OCI-LY1 (cell line): ENCODE measurements around the gene ESM1.

Experiments used
- H2AFZ ChIP-seq: fragments of 200-600 bp; sonication (generic), shearing (Covaris generic); 2 replicates; pipeline ENCODE4 v1.6.0; 2014; ENCODE audit warnings: antibody characterized with exemption, mild to moderate bottlenecking, low read length
- H3F3A ChIP-seq: fragments of 200-600 bp; sonication (generic), shearing (Covaris generic); 2 replicates; pipeline ENCODE4 v1.6.0; 2014; ENCODE audit warnings: mild to moderate bottlenecking, antibody characterized with exemption, low read length, moderate library complexity; ENCODE audit not compliant: insufficient read depth
- H3K27ac ChIP-seq: fragments of 200-600 bp; sonication (generic); 2 replicates; pipeline ENCODE4 v1.5.1; 2014; ENCODE audit warnings: low read length, mixed run types, mild to moderate bottlenecking, low read depth; ENCODE audit not compliant: poor library complexity, severe bottlenecking
- H3K27me3 ChIP-seq: fragments of 200-600 bp; sonication (generic); 2 replicates; pipeline ENCODE4 v1.6.0; 2014; ENCODE audit warnings: antibody characterized with exemption, mild to moderate bottlenecking, low read length, moderate library complexity; ENCODE audit not compliant: insufficient read depth
- H3K36me3 ChIP-seq: fragments of 200-600 bp; sonication (generic); 2 replicates; pipeline ENCODE4 v1.6.1; 2014; ENCODE audit warnings: mild to moderate bottlenecking, antibody characterized with exemption, low read length, moderate library complexity, mixed read lengths; ENCODE audit not compliant: insufficient read depth
- H3K4me1 ChIP-seq: fragments of 200-600 bp; sonication (generic); 2 replicates; pipeline ENCODE4 v1.5.1; 2014; ENCODE audit warnings: mild to moderate bottlenecking, low read length, moderate library complexity; ENCODE audit not compliant: insufficient read depth, severe bottlenecking
- H3K4me2 ChIP-seq: fragments of 200-600 bp; sonication (generic), shearing (Covaris generic); 2 replicates; pipeline ENCODE4 v1.6.1; 2014; ENCODE audit warnings: low read length
- H3K4me3 ChIP-seq: fragments of 200-600 bp; sonication (generic); 2 replicates; pipeline ENCODE4 v1.5.1; 2014; ENCODE audit warnings: low read length, low read depth, mild to moderate bottlenecking, mixed read lengths; ENCODE audit not compliant: poor library complexity, severe bottlenecking
- H3K79me2 ChIP-seq: fragments of 200-600 bp; shearing (Covaris generic); 2 replicates; pipeline ENCODE4 v1.6.1; 2016; ENCODE audit warnings: mixed run types, low read length, mixed read lengths; ENCODE audit not compliant: insufficient read depth
- H3K9ac ChIP-seq: fragments of 200-600 bp; sonication (generic), shearing (Covaris generic); 2 replicates; pipeline ENCODE4 v1.6.1; 2014; ENCODE audit warnings: mild to moderate bottlenecking, low read length, mixed read lengths
- H3K9me2 ChIP-seq: fragments of 200-600 bp; sonication (generic), shearing (Covaris generic); 2 replicates; pipeline ENCODE4 v1.6.1; 2014; ENCODE audit warnings: low read depth, mild to moderate bottlenecking, low read length, mixed read lengths
- H3K9me3 ChIP-seq: fragments of 200-600 bp; shearing (Covaris generic); 2 replicates; pipeline ENCODE4 v1.6.1; 2014; ENCODE audit warnings: low read length, mixed read lengths
- H4K20me1 ChIP-seq: fragments of 200-600 bp; sonication (generic), shearing (Covaris generic); 2 replicates; pipeline ENCODE4 v1.6.0; 2016; ENCODE audit warnings: mild to moderate bottlenecking, low read length; ENCODE audit not compliant: insufficient read depth
- CTCF ChIP-seq: fragments of 200-600 bp; sonication (generic), shearing (Covaris generic); IDR thresholded peaks from 2 replicates; pipeline ENCODE4 v1.5.1; 2017; ENCODE audit warnings: mild to moderate bottlenecking, antibody characterized with exemption, low read length, moderate library complexity, mixed read lengths
- EZH2 ChIP-seq: fragments of 200-600 bp; sonication (generic), shearing (Covaris generic); IDR thresholded peaks from 2 replicates; pipeline ENCODE4 v1.8.0; 2017; ENCODE audit warnings: borderline replicate concordance, mixed run types, mild to moderate bottlenecking, antibody characterized with exemption, low read length, moderate library complexity, mixed read lengths

Gene ESM1

GRCh38 chr5:54969242-54969641, 16.2 kb downstream of the ESM1 start:
- H3K4me3 ChIP-seq: no peak overlapping the region
- no peaks in the 10 kb centered on the region for H3K36me3 ChIP-seq
- TF ChIP-seq CTCF: no peak
- TF ChIP-seq EZH2: no peak
- H2AFZ ChIP-seq: no peak overlapping the region
- no peaks in the 10 kb centered on the region for H4K20me1 ChIP-seq
- H3K4me2 ChIP-seq: no peak overlapping the region
- H3K27ac ChIP-seq: no peak overlapping the region
- H3K79me2 ChIP-seq: no peaks in the 10 kb centered on the region
- H3K9me2 ChIP-seq: no peaks in the 10 kb centered on the region
- H3K9ac ChIP-seq: no peak overlapping the region
- no peaks in the 10 kb centered on the region for H3K9me3 ChIP-seq
- H3K4me1 ChIP-seq: no peaks in the 10 kb centered on the region
- H3K27me3 ChIP-seq: no peaks in the 10 kb centered on the region
- no peaks in the 10 kb centered on the region for H3F3A ChIP-seq

DNA sequence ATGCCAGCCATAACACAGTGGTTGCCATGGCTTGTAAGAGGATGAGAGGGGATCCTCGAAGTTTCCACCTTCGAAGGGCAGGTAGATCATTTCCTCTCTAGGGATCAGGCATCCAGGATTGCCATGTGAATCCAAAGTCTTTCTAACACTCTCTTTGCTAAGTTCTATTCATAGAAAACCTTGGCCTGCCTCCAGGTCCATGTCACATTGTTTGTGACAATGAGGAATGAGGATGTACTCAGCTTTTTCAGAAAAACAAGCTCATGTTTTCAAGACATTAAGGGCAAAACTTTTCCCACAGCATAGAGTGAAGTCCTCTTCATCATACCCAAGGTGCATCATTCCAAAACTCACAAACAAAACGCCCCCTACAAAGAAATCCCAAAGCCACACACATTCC, 19.6 kb downstream of the ESM1 start:
- Histone ChIP-seq H3K4me1 (no peaks in the 10 kb centered on the region), H3F3A (no peaks in the 10 kb centered on the region), H3K27ac (no peak overlapping the region), H3K36me3 (no peaks in the 10 kb centered on the region), H3K4me3 (no peak overlapping the region), H3K27me3 (no peaks in the 10 kb centered on the region), H3K9me2 (no peaks in the 10 kb centered on the region), H3K9ac (no peak overlapping the region), H3K79me2 (no peaks in the 10 kb centered on the region), H2AFZ (no peak overlapping the region), H3K4me2 (no peak overlapping the region), H4K20me1 (no peaks in the 10 kb centered on the region), H3K9me3 (no peaks in the 10 kb centered on the region)
- TF ChIP-seq EZH2 (no peak), CTCF (no peak)

- Histone ChIP-seq H3K27me3 (no peaks in the 10 kb centered on the region), H3K9ac (no peak overlapping the region), H3K79me2 (no peaks in the 10 kb centered on the region), H2AFZ (no peak overlapping the region), H3K9me3 (no peaks in the 10 kb centered on the region), H3F3A (no peaks in the 10 kb centered on the region), H3K27ac (no peak overlapping the region), H3K4me2 (no peak overlapping the region), H3K9me2 (no peaks in the 10 kb centered on the region), H4K20me1 (no peaks in the 10 kb centered on the region), H3K4me1 (no peaks in the 10 kb centered on the region), H3K4me3 (no peak overlapping the region), H3K36me3 (no peaks in the 10 kb centered on the region)
- no peak for TF ChIP-seq EZH2
- TF ChIP-seq CTCF: no peak
Measured at GRCh38 chr5:54964405-54964804, 21.0 kb downstream of the ESM1 start.
